HG03342 (cell line): ENCODE results near the gene JSRP1.

Source experiments
- ATAC-seq: cut with Tn5 transposase; IDR thresholded peaks from one replicate; pipeline ENCODE4 v1.9.1; 2021; ENCODE audit warnings: mild to moderate bottlenecking, moderate library complexity; ENCODE audit not compliant: unreplicated experiment

Gene JSRP1

GRCh38 chr19:2266183-2266993 is 10.2 kb upstream of the JSRP1 start:
- ATAC-seq = no peak

DNA sequence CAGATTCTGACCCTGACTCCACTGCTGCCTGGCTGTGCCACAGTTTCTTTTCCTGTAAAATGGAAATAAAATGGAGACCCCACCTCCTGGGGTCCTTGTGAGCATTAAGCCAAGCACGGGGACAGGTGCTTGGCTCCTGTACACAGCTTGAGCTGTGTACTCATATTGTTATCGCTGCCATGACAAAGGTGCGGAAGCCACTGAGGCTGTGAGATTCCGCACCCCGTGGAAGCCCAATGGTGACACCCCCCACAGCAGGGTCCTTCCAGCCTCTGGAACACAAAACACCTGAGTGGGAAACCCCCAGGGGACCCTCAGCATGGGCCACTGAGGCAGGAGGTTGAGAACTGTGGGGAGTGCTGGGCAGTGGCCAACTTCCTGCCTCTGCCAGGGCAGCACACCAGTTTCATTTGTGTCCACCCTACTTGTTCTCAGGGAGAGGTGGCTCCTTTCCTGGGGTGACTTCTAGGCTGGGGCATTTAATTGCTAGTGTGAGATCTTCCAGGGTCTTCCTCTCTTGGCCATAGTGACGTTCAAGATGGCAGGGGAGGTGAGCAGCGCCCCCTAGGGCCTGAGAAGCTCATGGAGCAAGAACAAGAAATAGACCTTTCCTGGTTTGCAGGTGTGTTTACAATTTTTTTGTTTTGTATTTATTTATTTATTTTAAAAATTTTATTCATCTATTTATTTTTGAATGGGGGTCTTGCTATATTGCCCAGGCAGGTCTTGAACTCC is 5.4 kb upstream of the JSRP1 start:
- no peak for ATAC-seq

DNA sequence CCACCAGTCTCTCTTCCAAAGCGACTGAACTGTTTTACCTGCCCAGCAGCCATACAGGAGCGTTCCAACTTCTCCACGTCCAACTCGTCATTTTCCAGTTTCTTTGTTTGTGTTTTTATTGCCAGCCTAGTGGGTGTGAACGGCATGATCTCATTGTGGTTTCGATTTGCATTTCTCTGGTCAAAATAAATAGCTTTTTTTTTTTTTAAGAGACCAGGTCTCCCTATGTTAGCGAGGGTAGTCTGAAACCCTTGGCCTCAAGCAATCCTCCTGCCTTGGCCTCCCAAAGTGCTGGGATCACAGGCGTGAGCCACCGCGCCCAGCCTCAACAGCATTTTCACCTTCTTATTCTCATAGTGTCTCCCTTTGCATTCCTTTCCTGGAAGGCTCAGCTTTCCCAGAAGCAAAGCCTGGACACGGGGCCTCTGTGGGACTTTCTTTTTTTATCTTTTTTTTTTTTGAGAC is 4.2 kb upstream of the JSRP1 start:
- ATAC-seq = no peak

- no peak for ATAC-seq
Measured at GRCh38 chr19:2259336-2259735, 3.1 kb upstream of the JSRP1 start.

- no peak for ATAC-seq
Measured at GRCh38 chr19:2255112-2255845, 938 bp downstream of the JSRP1 start.

DNA sequence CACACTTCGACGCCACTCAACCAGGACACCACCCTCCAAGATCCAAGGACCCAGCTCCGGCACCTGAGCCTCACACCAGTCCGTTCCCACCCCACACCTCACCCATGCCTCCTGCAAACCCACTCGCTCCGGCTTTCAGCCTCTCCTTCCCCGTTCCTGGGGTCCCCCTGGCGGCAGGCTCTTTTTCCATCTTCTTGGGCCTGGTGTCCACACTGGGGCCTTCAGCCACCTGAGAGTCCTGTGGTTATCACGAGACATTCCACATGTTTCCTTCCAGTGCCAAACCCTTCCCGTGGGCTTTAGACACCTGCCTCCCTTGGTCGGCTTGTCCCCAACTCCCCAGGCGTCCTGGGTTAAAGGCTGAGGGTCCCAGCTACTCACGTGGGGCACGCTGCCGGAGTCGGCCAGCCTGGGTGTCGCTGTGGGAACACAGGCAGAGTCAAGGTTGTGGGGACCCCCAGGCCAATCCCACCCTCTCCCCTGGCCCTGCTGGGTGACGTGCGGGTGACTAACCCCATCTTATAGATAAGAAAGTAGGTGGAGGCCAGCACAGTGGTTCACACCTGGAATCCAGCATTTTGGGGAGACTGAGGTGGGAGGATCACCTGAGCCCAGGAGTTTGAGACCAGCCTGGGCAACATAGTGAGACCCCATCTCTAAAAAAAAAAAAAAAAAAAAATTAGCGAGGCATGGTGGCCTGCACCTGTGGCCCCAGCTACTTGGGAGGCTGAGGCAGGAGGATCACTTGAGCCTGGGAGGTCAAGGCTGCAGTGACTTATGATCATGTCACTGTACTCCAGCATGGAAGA is 1.9 kb downstream of the JSRP1 start:
- no peak for ATAC-seq

GRCh38 chr19:2253106-2254063 is 2.8 kb downstream of the JSRP1 start:
- no peak for ATAC-seq

GRCh38 chr19:2252797-2253105 is 3.5 kb downstream of the JSRP1 start:
- no peak for ATAC-seq

DNA sequence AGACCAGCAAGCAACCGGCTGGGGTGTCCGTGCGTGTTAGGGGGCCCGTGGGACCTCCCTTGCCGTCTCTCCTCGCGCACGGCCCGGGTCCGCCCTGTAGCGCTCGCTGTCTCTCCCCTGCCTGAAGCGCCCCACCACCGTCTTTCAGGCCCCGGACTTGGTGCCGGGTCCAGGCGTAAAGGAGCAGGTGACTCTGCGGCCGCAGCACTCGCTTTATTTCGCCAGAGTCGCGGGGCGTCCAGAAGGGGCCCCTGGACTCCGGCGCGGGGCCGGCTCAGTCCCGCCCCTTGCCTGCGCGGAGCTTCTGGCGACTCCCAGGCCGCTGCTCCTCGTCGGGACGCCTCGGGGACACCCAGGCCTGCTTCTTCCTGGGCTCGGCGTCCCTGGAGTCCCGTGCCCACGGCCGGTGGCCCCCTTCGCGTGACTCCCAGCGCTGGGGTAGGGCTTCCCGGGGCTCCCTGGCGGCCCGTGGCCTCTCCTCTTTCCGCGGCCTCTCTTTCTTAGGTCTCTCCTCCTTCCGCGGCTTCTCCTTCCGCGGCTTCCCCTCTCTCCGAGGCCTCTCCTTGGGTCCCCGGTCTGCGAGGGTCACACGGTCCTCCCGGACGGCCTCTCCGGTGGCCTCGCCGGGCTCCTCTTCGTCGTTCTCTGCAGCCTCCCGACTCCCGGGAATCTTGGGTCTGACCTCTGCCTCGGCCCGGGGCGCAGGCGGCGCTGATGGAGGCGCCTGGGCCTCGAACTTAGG is 4.0 kb downstream of the JSRP1 start:
- ATAC-seq = no peak

DNA sequence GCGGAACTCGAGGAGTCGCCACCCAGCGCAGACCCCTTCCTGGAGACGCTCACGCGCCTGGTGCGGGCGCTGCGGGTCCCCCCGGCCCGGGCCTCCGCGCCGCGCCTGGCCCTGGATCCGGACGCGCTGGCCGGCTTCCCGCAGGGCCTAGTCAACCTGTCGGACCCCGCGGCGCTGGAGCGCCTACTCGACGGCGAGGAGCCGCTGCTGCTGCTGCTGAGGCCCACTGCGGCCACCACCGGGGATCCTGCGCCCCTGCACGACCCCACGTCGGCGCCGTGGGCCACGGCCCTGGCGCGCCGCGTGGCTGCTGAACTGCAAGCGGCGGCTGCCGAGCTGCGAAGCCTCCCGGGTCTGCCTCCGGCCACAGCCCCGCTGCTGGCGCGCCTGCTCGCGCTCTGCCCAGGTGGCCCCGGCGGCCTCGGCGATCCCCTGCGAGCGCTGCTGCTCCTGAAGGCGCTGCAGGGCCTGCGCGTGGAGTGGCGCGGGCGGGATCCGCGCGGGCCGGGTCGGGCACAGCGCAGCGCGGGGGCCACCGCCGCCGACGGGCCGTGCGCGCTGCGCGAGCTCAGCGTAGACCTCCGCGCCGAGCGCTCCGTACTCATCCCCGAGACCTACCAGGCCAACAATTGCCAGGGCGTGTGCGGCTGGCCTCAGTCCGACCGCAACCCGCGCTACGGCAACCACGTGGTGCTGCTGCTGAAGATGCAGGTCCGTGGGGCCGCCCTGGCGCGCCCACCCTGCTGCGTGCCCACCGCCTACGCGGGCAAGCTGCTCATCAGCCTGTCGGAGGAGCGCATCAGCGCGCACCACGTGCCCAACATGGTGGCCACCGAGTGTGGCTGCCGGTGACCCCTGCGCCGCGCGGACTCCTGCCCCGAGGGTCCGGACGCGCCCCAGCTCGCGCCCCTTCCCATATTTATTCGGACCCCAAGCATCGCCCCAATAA is 4.8 kb downstream of the JSRP1 start:
- ATAC-seq = no peak

DNA sequence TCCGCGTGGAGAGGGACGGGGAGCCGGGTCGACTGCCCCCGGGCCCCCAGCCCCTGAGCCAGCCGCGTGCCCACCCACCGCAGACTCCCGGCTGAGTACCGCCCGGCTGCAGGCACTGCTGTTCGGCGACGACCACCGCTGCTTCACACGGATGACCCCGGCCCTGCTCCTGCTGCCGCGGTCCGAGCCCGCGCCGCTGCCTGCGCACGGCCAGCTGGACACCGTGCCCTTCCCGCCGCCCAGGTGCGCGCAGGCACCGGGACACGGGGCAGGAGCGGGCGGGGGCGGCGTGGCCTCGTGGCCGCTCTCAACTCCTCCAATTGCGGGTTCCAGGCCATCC is 5.5 kb downstream of the JSRP1 start:
- ATAC-seq = no peak

GRCh38 chr19:2249880-2250765 is 6.1 kb downstream of the JSRP1 start:
- ATAC-seq = no peak

DNA sequence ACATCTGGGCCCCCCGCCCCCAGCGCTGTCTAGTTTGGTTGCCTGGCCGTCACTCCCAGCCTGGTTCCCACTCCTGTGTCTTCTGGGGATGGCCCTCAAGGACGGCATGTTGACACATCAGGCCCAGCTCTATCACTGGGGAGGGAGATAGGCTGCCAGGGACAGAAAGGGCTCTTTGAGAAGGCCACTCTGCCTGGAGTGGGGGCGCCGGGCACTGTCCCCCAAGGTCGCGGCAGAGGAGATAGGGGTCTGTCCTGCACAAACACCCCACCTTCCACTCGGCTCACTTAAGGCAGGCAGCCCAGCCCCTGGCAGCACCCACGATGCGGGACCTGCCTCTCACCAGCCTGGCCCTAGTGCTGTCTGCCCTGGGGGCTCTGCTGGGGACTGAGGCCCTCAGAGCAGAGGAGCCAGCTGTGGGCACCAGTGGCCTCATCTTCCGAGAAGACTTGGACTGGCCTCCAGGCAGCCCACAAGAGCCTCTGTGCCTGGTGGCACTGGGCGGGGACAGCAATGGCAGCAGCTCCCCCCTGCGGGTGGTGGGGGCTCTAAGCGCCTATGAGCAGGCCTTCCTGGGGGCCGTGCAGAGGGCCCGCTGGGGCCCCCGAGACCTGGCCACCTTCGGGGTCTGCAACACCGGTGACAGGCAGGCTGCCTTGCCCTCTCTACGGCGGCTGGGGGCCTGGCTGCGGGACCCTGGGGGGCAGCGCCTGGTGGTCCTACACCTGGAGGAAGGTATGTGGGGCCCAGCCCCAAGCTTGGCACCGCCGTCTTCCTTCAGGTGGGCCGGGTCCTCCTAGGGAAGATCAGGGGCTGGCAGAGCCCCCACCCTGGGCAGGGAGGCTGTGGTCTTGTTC is 7.0 kb downstream of the JSRP1 start, which contains the start of gene AMH:
AMH (plus strand) TSS at position 314 of the 857 bp plus-strand sequence; CDS start at position 324, 10 bp downstream.
- ATAC-seq = no peak

DNA sequence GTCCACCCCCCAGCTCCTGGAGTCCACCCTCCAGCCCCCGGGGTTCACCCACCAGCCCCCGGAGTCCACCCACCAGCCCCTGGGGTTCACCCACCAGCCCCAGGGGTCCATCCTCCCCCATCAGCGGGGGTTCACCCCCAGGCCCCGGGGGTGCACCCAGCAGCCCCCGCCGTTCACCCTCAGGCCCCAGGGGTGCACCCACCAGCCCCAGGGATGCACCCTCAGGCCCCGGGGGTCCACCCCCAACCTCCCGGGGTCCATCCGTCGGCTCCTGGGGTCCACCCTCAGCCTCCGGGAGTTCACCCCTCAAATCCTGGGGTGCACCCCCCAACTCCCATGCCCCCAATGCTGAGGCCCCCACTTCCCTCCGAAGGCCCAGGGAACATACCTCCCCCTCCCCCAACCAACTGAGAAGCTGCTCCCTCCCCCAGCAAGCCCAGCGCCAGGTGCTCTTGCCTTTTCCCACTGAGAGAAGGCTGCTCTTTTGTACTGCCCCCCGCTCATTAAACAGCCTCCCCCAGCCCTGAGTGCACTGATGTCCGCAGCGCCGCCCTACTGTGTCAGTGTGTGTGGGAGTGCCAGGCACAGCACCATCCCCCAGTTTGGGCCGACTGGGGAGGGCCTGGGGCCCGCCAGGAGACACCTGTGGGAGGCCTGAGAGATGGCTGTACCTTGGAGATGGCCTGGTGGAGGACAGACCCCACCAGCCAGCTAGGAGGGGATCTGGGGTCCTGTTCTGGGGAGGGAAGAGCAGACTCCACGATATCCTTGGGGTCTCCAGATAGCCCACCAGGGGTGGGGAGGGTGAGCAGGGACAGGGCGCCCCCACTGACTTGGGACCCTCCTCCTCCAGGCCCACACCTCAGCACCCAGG is 7.8 kb downstream of the JSRP1 start:
- ATAC-seq = no peak
